ENCODE data around the gene SEC16A. TPM values are rescaled to one million over a fixed set of nuclear protein-coding genes. Genes with fewer than 3 reads are reported as not detected.

The SEC16A gene
- total RNA-seq, 2 donors from 2014 or later, result 35.3 to 75.8 TPM

DNA sequence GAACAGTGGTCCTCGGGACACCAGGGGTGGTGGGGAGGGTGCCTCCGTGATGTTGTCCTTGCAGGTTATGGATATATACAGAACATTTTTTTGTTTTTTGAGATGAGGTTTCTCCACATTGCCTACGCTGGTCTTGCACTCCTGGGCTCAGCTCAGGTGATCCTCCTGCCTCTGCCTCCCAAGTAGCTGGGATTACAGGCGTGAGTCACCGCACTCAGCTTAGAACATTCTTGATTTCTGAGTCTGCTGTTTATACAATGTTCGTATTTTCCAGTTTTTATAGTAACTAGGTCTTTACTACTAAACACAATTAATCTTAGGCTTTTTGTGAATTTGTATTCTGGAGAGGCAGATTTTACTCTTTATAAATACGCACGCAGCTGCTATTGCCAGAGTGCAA, 66.4 kb downstream of the SEC16A start:
- H3K9me3 ChIP-seq, result no peaks in the 10 kb centered on the region
- peaks cover 19 to 46% of the 10 kb centered on the region in 2 donors for H3K36me3 ChIP-seq (replicated peaks in 1 of 2; ENCODE audit: insufficient read depth in 1 of 2, low read depth in 2 of 2)
- 91 to 95% methylated on average over 8 of the region's 8 CpGs for WGBS, 2 donors
- DNase-seq (no peak), ATAC-seq (no peak)
- H3K27ac ChIP-seq, result no peak overlapping the region
- H3K4me3 ChIP-seq, result no peak overlapping the region
- intact Hi-C loops (cut with DNase I), result no loop called here
- no peaks in the 10 kb centered on the region for H3K27me3 ChIP-seq
- TF ChIP-seq POLR2A (IDR thresholded peaks at IDR 0.05) (no peak), CTCF (IDR thresholded peaks at IDR 0.05) (no peak)
- peaks cover 7% of the 10 kb centered on the region for H3K4me1 ChIP-seq

DNA sequence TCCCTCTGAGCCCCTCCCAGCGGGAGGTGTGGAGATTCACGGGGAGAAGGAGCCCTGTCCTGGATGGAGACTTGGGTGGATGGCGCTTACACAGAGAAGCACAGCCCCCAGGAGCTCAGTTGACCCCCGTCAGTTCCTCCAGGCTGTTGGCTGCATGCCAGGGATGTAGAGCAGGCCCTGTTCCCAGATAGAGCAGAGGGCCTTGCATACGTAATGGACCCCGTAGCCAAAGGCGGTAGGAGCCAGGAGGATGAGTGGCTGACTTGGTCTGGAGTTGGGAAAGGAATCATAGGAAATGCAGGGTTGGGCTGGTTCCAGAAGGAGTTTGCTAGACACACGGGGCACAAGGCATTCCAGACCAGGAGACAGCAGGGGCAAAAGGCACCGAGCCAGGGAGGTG, 69.9 kb downstream of the SEC16A start:
- Histone ChIP-seq H3K36me3 (replicated peaks in 1 of 2; ENCODE audit: insufficient read depth in 1 of 2, low read depth in 2 of 2) (peaks cover 6 to 29% of the 10 kb centered on the region in 2 donors), H3K27me3 (no peaks in the 10 kb centered on the region), H3K27ac (no peak overlapping the region), H3K4me1 (peaks cover 27% of the 10 kb centered on the region), H3K9me3 (no peaks in the 10 kb centered on the region), H3K4me3 (no peak overlapping the region)
- WGBS, 2 donors, result 69 to 81% methylated on average over 9 of the region's 9 CpGs
- ATAC-seq, result no peak
- intact Hi-C loops (cut with DNase I), result no loop called here
- TF ChIP-seq POLR2A (IDR thresholded peaks at IDR 0.05) (no peak), CTCF (IDR thresholded peaks at IDR 0.05) (no peak)
- DNase-seq, result no peak

DNA sequence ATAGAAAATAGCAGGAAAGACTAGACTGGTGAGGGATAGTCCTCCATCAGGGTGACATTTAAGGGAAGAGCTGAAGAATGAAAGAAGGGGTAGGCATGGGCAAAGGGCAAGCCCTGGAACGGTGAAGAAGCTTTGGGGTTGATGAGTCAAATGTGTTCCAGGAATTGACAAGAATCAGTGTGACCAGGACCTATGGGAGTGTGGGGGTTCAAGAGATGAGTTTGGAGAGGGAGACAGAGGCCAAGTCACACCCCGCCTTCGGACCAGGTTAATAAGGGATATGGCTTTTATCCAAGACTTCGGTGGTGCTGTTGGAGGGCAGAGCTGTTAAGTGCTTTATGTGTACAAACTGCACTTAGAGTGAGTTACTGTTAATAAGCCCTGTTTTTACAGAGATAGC, 71.5 kb downstream of the SEC16A start:
- intact Hi-C loops (cut with DNase I), result no loop called here
- ATAC-seq (no peak), DNase-seq (no peak)
- WGBS, 2 donors, result 23 to 25% methylated on average over 4 of the region's 4 CpGs
- H3K36me3 ChIP-seq (replicated peaks in 1 of 2; ENCODE audit: insufficient read depth in 1 of 2, low read depth in 2 of 2), result peaks cover 0 to 22% of the 10 kb centered on the region in 2 donors
- H3K27me3 ChIP-seq, result no peaks in the 10 kb centered on the region
- H3K27ac ChIP-seq, result no peak overlapping the region
- H3K4me3 ChIP-seq, result peak overlapping the region in 1 of 2 donors; percentile 51
- H3K9me3 ChIP-seq, result no peaks in the 10 kb centered on the region
- TF ChIP-seq CTCF (IDR thresholded peaks at IDR 0.05), result no peak
- TF ChIP-seq POLR2A (IDR thresholded peaks at IDR 0.05), result no peak
- H3K4me1 ChIP-seq, result peaks cover 27% of the 10 kb centered on the region

DNA sequence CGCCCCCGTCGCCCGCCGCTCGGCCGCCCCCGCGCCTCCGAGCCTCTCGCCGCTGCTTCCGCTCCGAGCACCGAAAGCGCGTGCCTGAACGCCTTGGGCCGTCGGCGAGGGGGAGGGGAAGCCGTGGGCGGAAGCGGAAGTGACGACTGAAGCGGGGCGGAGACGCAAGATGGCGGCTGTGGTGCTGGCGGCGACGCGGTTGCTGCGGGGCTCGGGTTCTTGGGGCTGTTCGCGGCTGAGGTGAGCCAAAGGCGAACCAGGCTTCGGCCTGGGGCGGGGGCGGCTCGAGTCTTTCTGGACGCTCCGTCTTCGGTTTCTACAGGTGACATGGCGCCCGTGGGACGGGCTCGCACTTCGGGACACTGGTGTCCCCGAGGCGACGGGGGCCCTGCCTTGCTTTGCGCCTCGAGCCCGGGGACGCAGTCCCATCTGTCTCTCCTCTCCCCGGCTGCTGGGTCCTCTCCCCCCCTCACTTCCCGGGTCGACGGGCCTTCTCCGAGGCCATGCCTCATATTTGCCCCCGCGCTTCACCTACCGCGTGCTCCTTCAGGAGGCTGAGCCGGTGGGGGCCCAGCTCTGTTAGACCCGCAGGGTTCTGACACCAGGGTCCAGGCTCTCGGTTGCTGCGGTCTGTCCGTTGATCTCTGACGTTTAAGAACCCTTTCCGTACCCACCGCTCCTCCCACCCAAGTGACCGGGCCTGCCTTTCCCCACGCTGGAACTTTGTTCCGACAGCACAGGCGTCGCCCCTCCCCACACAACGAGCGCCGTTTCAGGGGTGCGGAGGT, 72.1 kb downstream of the SEC16A start, which contains the start of the genes ENTR1 and PMPCA:
TSS of gene ENTR1 (minus strand) at position 115 of the 788 bp plus-strand sequence. CDS start 217 bp downstream, outside the sequence.
TSS of gene PMPCA (plus strand) at position 159 of the 788 bp plus-strand sequence. CDS start at position 170, 11 bp downstream.
- DNase-seq (peak; percentile 91 to 94 (median 93)), ATAC-seq (peak; percentile 93)
- WGBS, 2 donors, result 0 to 1% methylated on average over 24 to 60 of the region's 83 CpGs
- Histone ChIP-seq H3K36me3 (replicated peaks in 1 of 2; ENCODE audit: insufficient read depth in 1 of 2, low read depth in 2 of 2) (peaks cover 0 to 18% of the 10 kb centered on the region in 2 donors), H3K27ac (peak within 1 kb of the TSS; percentile 59 to 82 (median 76)), H3K4me3 (peak within 1 kb of the TSS; percentile 52 to 87), H3K27me3 (no peaks in the 10 kb centered on the region), H3K9me3 (no peaks in the 10 kb centered on the region), H3K4me1 (peaks cover 27% of the 10 kb centered on the region)
- intact Hi-C loops (cut with DNase I), result no loop called here
- TF ChIP-seq CTCF (IDR thresholded peaks at IDR 0.05) (peak in 1 of 7 experiments; percentile 3), POLR2A (IDR thresholded peaks at IDR 0.05) (peak; percentile 59 to 91 (median 83))

Data from body of pancreas (tissue), 4 donors.